ENCODE measurements around the gene RHOH.

Gene RHOH

DNA sequence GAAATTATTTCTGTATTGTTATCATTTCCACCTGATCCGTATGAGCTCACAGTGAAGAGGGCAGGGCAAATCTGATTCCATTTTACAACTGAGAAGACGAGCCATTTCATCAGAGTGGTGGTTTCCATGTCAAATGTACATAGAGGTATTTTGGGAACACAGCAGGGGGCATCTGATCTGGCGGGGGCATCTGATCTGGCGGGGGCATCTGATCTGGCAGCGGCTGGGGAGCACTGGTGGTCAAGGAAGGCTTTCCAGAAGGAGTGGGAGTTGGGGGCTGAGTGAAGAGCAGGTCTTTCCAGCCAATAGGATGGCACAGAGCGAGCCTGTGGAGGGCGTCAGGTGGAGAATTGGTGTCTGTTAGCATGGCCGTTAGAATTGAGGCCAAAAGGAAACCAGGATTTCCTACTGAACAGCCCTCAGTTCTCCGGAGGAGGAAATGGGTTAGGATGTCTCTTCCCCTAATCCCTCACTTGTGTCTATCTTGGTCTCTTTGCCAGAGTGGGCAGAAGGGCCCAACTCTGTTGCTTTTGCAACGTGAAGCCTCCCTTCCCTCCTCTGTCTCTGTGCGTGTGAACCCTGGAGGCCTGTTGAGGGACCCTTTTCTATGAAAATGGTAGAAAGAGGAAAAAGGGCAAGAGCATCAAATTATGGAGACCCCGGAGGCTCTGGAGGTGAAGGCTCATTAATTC lies 41.3 kb downstream of the RHOH start:
- Histone ChIP-seq H3K27me3 (no peaks in the 10 kb centered on the region), H3K4me3 (no peak overlapping the region), H3K4me1 (no peaks in the 10 kb centered on the region), H3K9me3 (no peaks in the 10 kb centered on the region), H3K36me3 (no peaks in the 10 kb centered on the region), H3K27ac (no peak overlapping the region)
- intact Hi-C loops (cut with DNase I; ENCODE audit: low total_unique reads): no loop called here
- TF ChIP-seq CTCF (IDR thresholded peaks at IDR 0.05): no peak
- no peak for DNase-seq

GRCh38 chr4:40238700-40239548 lies 42.1 kb downstream of the RHOH start:
- Histone ChIP-seq H3K27ac (no peak overlapping the region), H3K4me3 (no peak overlapping the region)
- intact Hi-C loops (cut with DNase I; ENCODE audit: low total_unique reads): no loop called here

DNA sequence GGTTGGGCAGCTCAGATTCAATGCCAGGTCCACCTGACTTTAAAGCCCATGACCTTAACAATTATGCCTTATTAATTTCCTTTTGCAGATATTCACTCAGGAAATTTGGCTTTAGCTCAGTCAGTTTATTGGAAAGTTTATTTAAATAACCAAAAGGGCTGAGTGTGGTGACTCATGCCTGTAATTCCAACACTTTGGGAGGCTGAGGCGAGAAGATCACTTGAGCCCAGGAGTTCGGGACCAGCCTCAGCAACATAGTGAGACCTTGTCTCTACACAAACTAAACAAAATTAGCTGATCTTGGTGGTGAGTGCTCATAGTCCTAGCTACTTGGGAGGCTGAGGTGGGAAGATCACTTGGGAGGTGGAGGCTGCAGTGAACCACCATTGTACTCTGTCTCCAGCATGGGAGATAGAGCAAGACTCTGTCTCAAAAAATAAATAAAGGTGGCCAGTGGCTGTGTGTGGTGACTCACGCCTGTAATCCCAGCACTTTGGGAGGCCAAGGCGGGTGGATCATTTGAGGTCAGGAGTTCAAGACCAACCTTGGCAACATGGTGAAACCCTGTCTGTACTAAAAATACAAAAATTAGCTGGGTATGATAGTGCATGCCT lies 43.3 kb downstream of the RHOH start:
- Histone ChIP-seq H3K9me3 (no peaks in the 10 kb centered on the region), H3K27me3 (no peaks in the 10 kb centered on the region), H3K4me3 (no peak overlapping the region), H3K4me1 (no peaks in the 10 kb centered on the region), H3K36me3 (no peaks in the 10 kb centered on the region), H3K27ac (no peak overlapping the region)
- no peak for TF ChIP-seq CTCF (IDR thresholded peaks at IDR 0.05)
- DNase-seq: no peak
- intact Hi-C loops (cut with DNase I; ENCODE audit: low total_unique reads): no loop called here

More at GRCh38 chr4:40238700-40239548, 42.1 kb downstream of the RHOH start:
- H3K36me3 ChIP-seq: no peaks in the 10 kb centered on the region
- DNase-seq: no peak
- TF ChIP-seq CTCF (IDR thresholded peaks at IDR 0.05): no peak
- H3K9me3 ChIP-seq: no peaks in the 10 kb centered on the region
- H3K4me1 ChIP-seq: no peaks in the 10 kb centered on the region
- no peaks in the 10 kb centered on the region for H3K27me3 ChIP-seq

DNA sequence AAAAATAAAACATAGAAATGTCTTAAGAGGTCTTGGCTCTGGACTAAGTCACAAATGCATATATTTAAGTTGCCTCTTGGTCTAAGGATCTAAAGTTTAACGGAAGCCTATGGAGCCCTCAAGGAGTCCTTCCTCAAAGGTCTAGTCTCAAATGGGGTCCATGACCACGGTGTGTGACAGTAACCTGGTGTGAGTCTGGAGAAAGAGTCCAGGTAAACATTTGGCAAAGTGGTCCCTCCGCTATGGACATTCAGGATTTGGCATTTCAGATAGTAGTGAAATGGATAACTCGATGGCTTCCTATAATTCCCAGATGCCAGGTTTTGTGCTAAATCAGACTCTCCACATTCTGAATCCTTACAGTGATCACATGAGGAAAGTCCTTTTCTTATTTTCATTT lies 44.2 kb downstream of the RHOH start:
- no peaks in the 10 kb centered on the region for H3K27me3 ChIP-seq
- intact Hi-C loops (cut with DNase I; ENCODE audit: low total_unique reads): no loop called here

DNA sequence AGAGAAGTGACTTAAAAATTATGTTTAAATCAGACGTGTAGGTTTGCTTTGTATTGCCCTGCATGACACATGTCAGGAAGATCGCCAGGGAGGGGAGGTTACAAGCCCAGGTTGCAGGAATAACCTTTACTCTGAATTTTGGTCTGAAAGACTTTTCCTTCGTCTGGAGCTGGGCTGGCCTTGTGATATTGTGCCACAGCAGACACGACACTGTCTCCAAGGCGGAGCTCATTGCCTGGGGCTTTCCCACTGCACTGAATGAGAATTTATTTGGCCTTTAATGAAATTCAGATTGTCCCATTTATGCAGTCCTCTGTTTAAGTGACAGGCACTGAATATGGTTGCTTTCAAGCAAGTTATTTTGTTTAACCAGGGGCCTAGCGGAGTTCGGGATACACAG lies 45.1 kb downstream of the RHOH start:
- H3K4me1 ChIP-seq: no peaks in the 10 kb centered on the region
- TF ChIP-seq CTCF (IDR thresholded peaks at IDR 0.05): no peak
- no peak overlapping the region for H3K4me3 ChIP-seq

More for the DNA sequence above, 44.2 kb downstream of the RHOH start:
- H3K4me1 ChIP-seq: no peaks in the 10 kb centered on the region
- no peaks in the 10 kb centered on the region for H3K9me3 ChIP-seq
- no peak for DNase-seq
- H3K36me3 ChIP-seq: no peaks in the 10 kb centered on the region
- no peak overlapping the region for H3K27ac ChIP-seq
- no peak overlapping the region for H3K4me3 ChIP-seq
- TF ChIP-seq CTCF (IDR thresholded peaks at IDR 0.05): no peak

More for the DNA sequence above, 45.1 kb downstream of the RHOH start:
- no peak for DNase-seq
- H3K27me3 ChIP-seq: no peaks in the 10 kb centered on the region
- intact Hi-C loops (cut with DNase I; ENCODE audit: low total_unique reads): no loop called here
- H3K36me3 ChIP-seq: no peaks in the 10 kb centered on the region
- no peaks in the 10 kb centered on the region for H3K9me3 ChIP-seq
- no peak overlapping the region for H3K27ac ChIP-seq
